Liver (tissue), 3 donors: ENCODE data around the gene EHMT1.

Experiments
- FOXA2 ChIP-seq: IDR thresholded peaks from 2 replicates; pipeline ENCODE4 v1.6.1; 2016; ENCODE audit warnings: antibody characterized with exemption
- GABPA ChIP-seq, 2 donors: IDR thresholded peaks in 1 of 2; conservative IDR thresholded peaks in 1 of 2; 2 replicates each; pipeline ENCODE4 v1.6.1; 2016; ENCODE audit warnings: antibody characterized with exemption in 2 of 2, mild to moderate bottlenecking in 1 of 2, moderate library complexity in 1 of 2
- JUND ChIP-seq, 2 donors: IDR thresholded peaks; 2 replicates each; pipeline ENCODE4 v1.6.1; 2016; ENCODE audit warnings: antibody characterized with exemption in 2 of 2
- RAD21 ChIP-seq, 2 donors: IDR thresholded peaks; 2 replicates each; pipeline ENCODE4 v1.6.1; 2016; ENCODE audit warnings: antibody characterized with exemption in 2 of 2, mild to moderate bottlenecking in 2 of 2
- SP1 ChIP-seq: IDR thresholded peaks from 2 replicates; pipeline ENCODE4 v1.6.1; 2018; ENCODE audit warnings: antibody characterized with exemption, mild to moderate bottlenecking
- YY1 ChIP-seq: IDR thresholded peaks from 2 replicates; pipeline ENCODE4 v1.6.1; 2016; ENCODE audit warnings: antibody characterized with exemption, mild to moderate bottlenecking
- TF ChIP-seq, protein P1 (sequence below): fragments of 150-350 bp; IDR thresholded peaks from 2 replicates; pipeline ENCODE4 v1.5.1; 2017; ENCODE audit warnings: improper control_type of control experiment, low read depth, low read length; ENCODE audit not compliant: missing input control
- TF ChIP-seq, protein P2 (sequence below): IDR thresholded peaks from 2 replicates; pipeline ENCODE4 v1.6.1; 2016; ENCODE audit warnings: antibody characterized with exemption
- donor health status: healthy.
- donor health status: healthy.

DNA sequence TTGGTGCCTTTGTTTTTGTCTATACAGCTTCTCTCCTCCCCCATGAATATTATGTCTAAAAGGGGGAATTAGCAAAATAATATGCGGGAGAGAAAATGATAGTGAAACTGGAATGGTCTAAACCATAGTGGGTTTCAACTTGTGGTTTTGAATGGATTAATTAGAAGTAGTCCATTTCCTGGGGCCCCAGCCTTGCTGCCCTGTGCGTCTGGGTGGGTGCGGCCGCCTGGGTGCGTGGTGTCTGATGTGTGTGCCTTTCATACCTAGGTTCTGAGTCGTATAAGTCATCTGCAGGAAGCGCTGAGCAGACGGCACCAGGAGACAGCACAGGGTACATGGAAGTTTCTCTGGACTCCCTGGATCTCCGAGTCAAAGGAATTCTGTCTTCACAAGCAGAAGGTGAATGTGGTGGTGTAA lies 138.8 kb downstream of the EHMT1 start:
- TF ChIP-seq, protein P1, sequence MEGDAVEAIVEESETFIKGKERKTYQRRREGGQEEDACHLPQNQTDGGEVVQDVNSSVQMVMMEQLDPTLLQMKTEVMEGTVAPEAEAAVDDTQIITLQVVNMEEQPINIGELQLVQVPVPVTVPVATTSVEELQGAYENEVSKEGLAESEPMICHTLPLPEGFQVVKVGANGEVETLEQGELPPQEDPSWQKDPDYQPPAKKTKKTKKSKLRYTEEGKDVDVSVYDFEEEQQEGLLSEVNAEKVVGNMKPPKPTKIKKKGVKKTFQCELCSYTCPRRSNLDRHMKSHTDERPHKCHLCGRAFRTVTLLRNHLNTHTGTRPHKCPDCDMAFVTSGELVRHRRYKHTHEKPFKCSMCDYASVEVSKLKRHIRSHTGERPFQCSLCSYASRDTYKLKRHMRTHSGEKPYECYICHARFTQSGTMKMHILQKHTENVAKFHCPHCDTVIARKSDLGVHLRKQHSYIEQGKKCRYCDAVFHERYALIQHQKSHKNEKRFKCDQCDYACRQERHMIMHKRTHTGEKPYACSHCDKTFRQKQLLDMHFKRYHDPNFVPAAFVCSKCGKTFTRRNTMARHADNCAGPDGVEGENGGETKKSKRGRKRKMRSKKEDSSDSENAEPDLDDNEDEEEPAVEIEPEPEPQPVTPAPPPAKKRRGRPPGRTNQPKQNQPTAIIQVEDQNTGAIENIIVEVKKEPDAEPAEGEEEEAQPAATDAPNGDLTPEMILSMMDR = no peak
- no peak for TF ChIP-seq YY1
- no peak for TF ChIP-seq SP1
- no peak for TF ChIP-seq GABPA (IDR thresholded peaks at IDR 0.05 in 1 of 2, conservative IDR thresholded peaks at IDR 0.05 in 1 of 2)
- no peak for TF ChIP-seq RAD21 (IDR thresholded peaks at IDR 0.05)
- TF ChIP-seq, protein P2, sequence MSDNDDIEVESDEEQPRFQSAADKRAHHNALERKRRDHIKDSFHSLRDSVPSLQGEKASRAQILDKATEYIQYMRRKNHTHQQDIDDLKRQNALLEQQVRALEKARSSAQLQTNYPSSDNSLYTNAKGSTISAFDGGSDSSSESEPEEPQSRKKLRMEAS = no peak
- no peak for TF ChIP-seq JUND (IDR thresholded peaks at IDR 0.05)
- no peak for TF ChIP-seq FOXA2
